Liver (tissue), 3 donors: ENCODE results near the gene RNPEPL1.

ENCODE experiments used
- CTCF ChIP-seq: fragments of 150-350 bp; IDR thresholded peaks from 2 replicates; pipeline ENCODE4 v1.5.1; 2017; ENCODE audit warnings: improper control_type of control experiment, low read depth, low read length; ENCODE audit not compliant: missing input control
- EGR1 ChIP-seq, 2 donors: IDR thresholded peaks; 2 replicates each; pipeline ENCODE4 v1.6.1; 2016 to 2018; ENCODE audit warnings: antibody characterized with exemption in 2 of 2, low read depth in 2 of 2
- GABPA ChIP-seq, 2 donors: IDR thresholded peaks in 1 of 2; conservative IDR thresholded peaks in 1 of 2; 2 replicates each; pipeline ENCODE4 v1.6.1; 2016; ENCODE audit warnings: antibody characterized with exemption in 2 of 2, mild to moderate bottlenecking in 1 of 2, moderate library complexity in 1 of 2
- HNF4G ChIP-seq: IDR thresholded peaks from 2 replicates; pipeline ENCODE4 v1.6.1; 2016; ENCODE audit warnings: antibody characterized with exemption
- MAX ChIP-seq: IDR thresholded peaks from 2 replicates; pipeline ENCODE4 v1.6.1; 2016; ENCODE audit warnings: antibody characterized with exemption
- RAD21 ChIP-seq, 2 donors: IDR thresholded peaks; 2 replicates each; pipeline ENCODE4 v1.6.1; 2016; ENCODE audit warnings: antibody characterized with exemption in 2 of 2, mild to moderate bottlenecking in 2 of 2
- REST ChIP-seq: IDR thresholded peaks from 2 replicates; pipeline ENCODE4 v1.6.1; 2016; ENCODE audit warnings: antibody characterized with exemption, mild to moderate bottlenecking
- SP1 ChIP-seq: IDR thresholded peaks from 2 replicates; pipeline ENCODE4 v1.6.1; 2018; ENCODE audit warnings: antibody characterized with exemption, mild to moderate bottlenecking
- TAF1 ChIP-seq: conservative IDR thresholded peaks from 2 replicates; pipeline ENCODE4 v1.6.1; 2016; ENCODE audit warnings: antibody characterized with exemption, mild to moderate bottlenecking
- donor health status: healthy.
- donor health status: healthy.

GRCh38 chr2:240604939-240605716 lies 36.8 kb downstream of the RNPEPL1 start:
- TF ChIP-seq GABPA (IDR thresholded peaks at IDR 0.05 in 1 of 2, conservative IDR thresholded peaks at IDR 0.05 in 1 of 2) (no peak), CTCF (no peak), MAX (no peak), EGR1 (IDR thresholded peaks at IDR 0.05; ENCODE audit: low read depth in 2 of 2) (no peak), RAD21 (IDR thresholded peaks at IDR 0.05) (no peak), TAF1 (no peak), HNF4G (no peak), SP1 (no peak), REST (no peak)
